ENCODE results near the gene CCDC116. TPM values are rescaled to one million over a fixed set of nuclear protein-coding genes. Genes with fewer than 3 reads are reported as not detected.
A peak's percentile ranks its signal among the peaks of the same experiment; 100 is the strongest.

Gene CCDC116
- total RNA-seq, 4 donors from 2014 or later, result 0.20 to 0.22 TPM; not detected in 2

GRCh38 chr22:21589396-21589795 is 43.2 kb upstream of the CCDC116 start:
- H3K36me3 ChIP-seq, result peaks cover 0 to 17% of the 10 kb centered on the region in 2 donors
- intact Hi-C loops (cut with DNase I; ENCODE audit: low total_unique reads) (no loop called here), in situ Hi-C loops (cut with MboI; ENCODE audit: low sequenced_read_pairs in 4 of 4) (no loop called here)
- no peak overlapping the region for H3K4me3 ChIP-seq
- peaks cover 33 to 54% of the 10 kb centered on the region in 2 donors for H3K4me1 ChIP-seq
- no peak overlapping the region for H3K27ac ChIP-seq
- no peak for TF ChIP-seq POLR2A (IDR thresholded peaks at IDR 0.05)
- TF ChIP-seq CTCF (IDR thresholded peaks at IDR 0.05 in 4 of 5, conservative IDR thresholded peaks at IDR 0.05 in 1 of 5), result no peak
- H3K27me3 ChIP-seq, result no peaks in the 10 kb centered on the region
- DNase-seq (no peak), ATAC-seq (no peak)
- H3K9me3 ChIP-seq, result no peaks in the 10 kb centered on the region

DNA sequence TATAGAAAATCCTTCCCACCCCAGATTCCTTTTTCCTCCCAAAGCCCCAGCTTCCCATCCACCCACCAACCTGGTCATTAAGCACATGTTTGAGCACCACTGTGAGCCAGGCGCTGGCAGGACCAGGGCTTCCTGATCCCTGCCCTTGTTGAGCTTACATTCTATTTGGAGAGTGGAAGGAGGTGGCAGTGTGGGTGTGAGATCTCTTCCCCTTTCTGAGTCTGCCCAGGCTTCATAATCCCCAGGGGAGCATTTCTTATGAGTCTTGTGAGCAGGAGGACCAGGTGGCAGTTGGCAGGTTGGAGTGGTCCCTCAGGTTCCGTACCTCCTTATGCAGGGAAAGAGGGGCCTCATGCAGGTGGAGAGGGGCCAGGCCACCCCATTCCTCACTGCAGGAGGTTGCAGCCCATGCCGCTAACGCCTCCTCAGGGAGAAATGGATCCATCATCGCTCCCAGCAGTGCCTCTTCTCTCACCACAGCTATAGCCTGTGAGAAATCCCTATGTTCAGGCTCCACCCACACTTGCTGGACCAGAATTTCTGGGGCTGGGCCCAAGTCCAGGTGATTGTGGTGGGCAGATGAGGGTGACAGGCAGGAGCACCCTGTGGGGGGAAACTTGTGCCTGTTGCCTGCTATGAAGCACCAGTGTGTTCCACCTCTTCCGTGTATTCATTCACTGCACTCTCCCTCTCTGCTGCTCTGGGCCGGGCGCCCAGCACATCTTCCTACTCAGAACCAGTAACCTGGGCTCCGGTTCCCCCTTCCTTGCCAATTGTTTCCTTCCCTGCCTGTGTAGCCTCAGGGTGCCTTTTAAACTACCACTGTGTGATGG is 41.5 kb upstream of the CCDC116 start:
- H3K36me3 ChIP-seq, result peaks cover 0 to 29% of the 10 kb centered on the region in 2 donors
- no peaks in the 10 kb centered on the region for H3K9me3 ChIP-seq
- in situ Hi-C loops (cut with MboI; ENCODE audit: low sequenced_read_pairs in 4 of 4) (no loop called here), intact Hi-C loops (cut with DNase I; ENCODE audit: low total_unique reads) (no loop called here)
- no peak overlapping the region for H3K27ac ChIP-seq
- DNase-seq (no peak), ATAC-seq (no peak)
- no peak overlapping the region for H3K4me3 ChIP-seq
- no peaks in the 10 kb centered on the region for H3K27me3 ChIP-seq
- TF ChIP-seq CTCF (IDR thresholded peaks at IDR 0.05 in 4 of 5, conservative IDR thresholded peaks at IDR 0.05 in 1 of 5), result no peak
- TF ChIP-seq POLR2A (IDR thresholded peaks at IDR 0.05), result no peak
- H3K4me1 ChIP-seq, result peaks cover 43 to 59% of the 10 kb centered on the region in 2 donors

GRCh38 chr22:21591695-21592094 is 40.9 kb upstream of the CCDC116 start:
- no peaks in the 10 kb centered on the region for H3K9me3 ChIP-seq
- no peak overlapping the region for H3K4me3 ChIP-seq
- H3K4me1 ChIP-seq, result peaks cover 43 to 53% of the 10 kb centered on the region in 2 donors
- intact Hi-C loops (cut with DNase I; ENCODE audit: low total_unique reads) (no loop called here), in situ Hi-C loops (cut with MboI; ENCODE audit: low sequenced_read_pairs in 4 of 4) (no loop called here)
- no peak for TF ChIP-seq CTCF (IDR thresholded peaks at IDR 0.05 in 4 of 5, conservative IDR thresholded peaks at IDR 0.05 in 1 of 5)
- no peak for TF ChIP-seq POLR2A (IDR thresholded peaks at IDR 0.05)
- peak; percentile 10 to 62 for DNase-seq
- ATAC-seq, result peak; percentile 58 to 91
- H3K27ac ChIP-seq, result no peak overlapping the region
- H3K36me3 ChIP-seq, result peaks cover 0 to 31% of the 10 kb centered on the region in 2 donors
- no peaks in the 10 kb centered on the region for H3K27me3 ChIP-seq

GRCh38 chr22:21592422-21592821 is 40.1 kb upstream of the CCDC116 start:
- intact Hi-C loops (cut with DNase I; ENCODE audit: low total_unique reads), result no loop called here
- Histone ChIP-seq H3K4me3 (no peak overlapping the region), H3K27ac (no peak overlapping the region), H3K4me1 (peaks cover 43 to 48% of the 10 kb centered on the region in 2 donors), H3K36me3 (peaks cover 0 to 31% of the 10 kb centered on the region in 2 donors), H3K9me3 (no peaks in the 10 kb centered on the region), H3K27me3 (no peaks in the 10 kb centered on the region)
- in situ Hi-C loops (cut with MboI; ENCODE audit: low sequenced_read_pairs in 4 of 4), result no loop called here
- ATAC-seq (no peak), DNase-seq (no peak)
- TF ChIP-seq POLR2A (IDR thresholded peaks at IDR 0.05), result no peak
- no peak for TF ChIP-seq CTCF (IDR thresholded peaks at IDR 0.05 in 4 of 5, conservative IDR thresholded peaks at IDR 0.05 in 1 of 5)

Measured in gastrocnemius medialis (tissue), 4 donors.